RWPE2 (cell line): Measurements from ENCODE around the gene CARD19.
A peak's percentile ranks its signal among the peaks of the same experiment; 100 is the strongest.

Experiments
- ATAC-seq: fragments of 200-7000 bp; cut with Tn5 transposase; 3 replicates; pipeline ENCODE4 v1.9.1; 2021; ENCODE audit warnings: low read depth
- DNase-seq: peaks from one replicate; pipeline ENCODE4 v3.0.0-alpha.2; 2020; ENCODE audit warnings: low spot score
- H3K27ac ChIP-seq: fragments of 450-650 bp; 2 replicates; pipeline ENCODE4 v1.5.1; 2017; ENCODE audit warnings: mild to moderate bottlenecking; ENCODE audit not compliant: poor library complexity, severe bottlenecking
- H3K27me3 ChIP-seq: fragments of 250-450 bp; sonication (Bioruptor Pico); 2 replicates; pipeline ENCODE4 v1.5.1; 2021; ENCODE audit warnings: mild to moderate bottlenecking, moderate library complexity; ENCODE audit not compliant: insufficient read depth, poor library complexity, severe bottlenecking
- H3K36me3 ChIP-seq: fragments of 250-450 bp; sonication (Bioruptor Pico); 2 replicates; pipeline ENCODE4 v1.5.1; 2020; ENCODE audit warnings: low read depth, mild to moderate bottlenecking, moderate library complexity
- H3K4me1 ChIP-seq: fragments of 250-450 bp; sonication (Bioruptor Pico); 2 replicates; pipeline ENCODE4 v1.5.1; 2021; ENCODE audit warnings: mild to moderate bottlenecking, moderate library complexity; ENCODE audit not compliant: insufficient read depth, poor library complexity, severe bottlenecking
- H3K4me3 ChIP-seq: fragments of 250-450 bp; sonication (Bioruptor Pico); 2 replicates; pipeline ENCODE4 v1.5.1; 2021; ENCODE audit warnings: mild to moderate bottlenecking, moderate library complexity; ENCODE audit not compliant: severe bottlenecking
- H3K9me3 ChIP-seq: fragments of 250-450 bp; sonication (Bioruptor Pico); 2 replicates; pipeline ENCODE4 v1.5.1; 2021; ENCODE audit warnings: mild to moderate bottlenecking, moderate library complexity; ENCODE audit not compliant: severe bottlenecking
- TF ChIP-seq, protein P1 (sequence below): fragments of 450-650 bp; IDR thresholded peaks from one replicate; pipeline ENCODE4 v1.5.1; 2017; ENCODE audit warnings: mild to moderate bottlenecking, moderate library complexity; ENCODE audit not compliant: poor library complexity, severe bottlenecking

Gene CARD19

DNA sequence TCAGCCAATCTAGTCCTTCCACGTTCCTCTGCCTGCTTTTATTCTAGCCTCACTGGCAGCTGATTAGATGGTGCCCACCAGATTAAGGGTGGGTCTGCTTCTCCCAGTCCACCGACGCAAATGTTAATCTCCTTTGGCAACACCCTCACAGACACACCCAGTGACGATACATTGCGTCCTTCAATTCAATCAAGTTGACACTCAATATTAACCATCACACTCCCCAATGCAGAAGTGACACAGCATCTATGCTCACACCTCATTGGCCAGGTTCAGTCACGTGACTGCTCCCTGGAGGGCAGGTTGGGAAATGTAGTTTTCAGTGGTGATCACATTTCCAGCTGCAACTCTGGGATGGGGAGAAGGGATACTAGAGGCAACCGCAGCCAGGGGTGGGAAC, 24.6 kb upstream of the CARD19 start:
- DNase-seq (no peak), ATAC-seq (peak; percentile 23; the same call in 1 of the 3 replicates)
- no peaks in the 10 kb centered on the region for H3K9me3 ChIP-seq
- TF ChIP-seq, protein P1, sequence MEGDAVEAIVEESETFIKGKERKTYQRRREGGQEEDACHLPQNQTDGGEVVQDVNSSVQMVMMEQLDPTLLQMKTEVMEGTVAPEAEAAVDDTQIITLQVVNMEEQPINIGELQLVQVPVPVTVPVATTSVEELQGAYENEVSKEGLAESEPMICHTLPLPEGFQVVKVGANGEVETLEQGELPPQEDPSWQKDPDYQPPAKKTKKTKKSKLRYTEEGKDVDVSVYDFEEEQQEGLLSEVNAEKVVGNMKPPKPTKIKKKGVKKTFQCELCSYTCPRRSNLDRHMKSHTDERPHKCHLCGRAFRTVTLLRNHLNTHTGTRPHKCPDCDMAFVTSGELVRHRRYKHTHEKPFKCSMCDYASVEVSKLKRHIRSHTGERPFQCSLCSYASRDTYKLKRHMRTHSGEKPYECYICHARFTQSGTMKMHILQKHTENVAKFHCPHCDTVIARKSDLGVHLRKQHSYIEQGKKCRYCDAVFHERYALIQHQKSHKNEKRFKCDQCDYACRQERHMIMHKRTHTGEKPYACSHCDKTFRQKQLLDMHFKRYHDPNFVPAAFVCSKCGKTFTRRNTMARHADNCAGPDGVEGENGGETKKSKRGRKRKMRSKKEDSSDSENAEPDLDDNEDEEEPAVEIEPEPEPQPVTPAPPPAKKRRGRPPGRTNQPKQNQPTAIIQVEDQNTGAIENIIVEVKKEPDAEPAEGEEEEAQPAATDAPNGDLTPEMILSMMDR, result no peak
- peaks cover 3% of the 10 kb centered on the region for H3K27me3 ChIP-seq
- no peaks in the 10 kb centered on the region for H3K4me1 ChIP-seq
- H3K4me3 ChIP-seq, result no peak overlapping the region
- H3K36me3 ChIP-seq, result no peaks in the 10 kb centered on the region
- no peak overlapping the region for H3K27ac ChIP-seq

DNA sequence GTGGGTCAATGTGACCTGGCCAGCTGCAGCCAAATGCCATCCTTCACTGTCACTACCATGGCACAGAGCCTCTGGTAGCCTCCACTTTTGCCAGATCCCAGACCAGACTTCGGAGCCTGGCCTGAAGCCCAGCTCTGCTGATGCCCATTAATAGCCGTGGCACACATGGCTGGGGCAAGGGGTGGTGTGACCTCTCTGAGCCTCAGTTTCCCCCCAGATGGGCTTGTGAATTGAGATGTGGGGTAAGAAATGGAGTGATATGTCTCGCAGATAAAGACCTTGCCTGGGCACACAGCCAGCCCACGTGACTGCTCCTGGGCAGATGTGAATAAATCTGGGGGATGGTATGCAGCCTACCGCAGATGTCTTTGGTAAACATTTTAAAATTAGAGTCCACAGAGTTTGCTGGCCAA, 23.6 kb upstream of the CARD19 start:
- ATAC-seq, result no peak
- TF ChIP-seq, protein P1, result no peak
- no peaks in the 10 kb centered on the region for H3K9me3 ChIP-seq
- H3K27me3 ChIP-seq, result peaks cover 3% of the 10 kb centered on the region
- no peaks in the 10 kb centered on the region for H3K36me3 ChIP-seq
- H3K4me1 ChIP-seq, result no peaks in the 10 kb centered on the region
- DNase-seq, result no peak
- H3K27ac ChIP-seq, result no peak overlapping the region
- H3K4me3 ChIP-seq, result no peak overlapping the region

DNA sequence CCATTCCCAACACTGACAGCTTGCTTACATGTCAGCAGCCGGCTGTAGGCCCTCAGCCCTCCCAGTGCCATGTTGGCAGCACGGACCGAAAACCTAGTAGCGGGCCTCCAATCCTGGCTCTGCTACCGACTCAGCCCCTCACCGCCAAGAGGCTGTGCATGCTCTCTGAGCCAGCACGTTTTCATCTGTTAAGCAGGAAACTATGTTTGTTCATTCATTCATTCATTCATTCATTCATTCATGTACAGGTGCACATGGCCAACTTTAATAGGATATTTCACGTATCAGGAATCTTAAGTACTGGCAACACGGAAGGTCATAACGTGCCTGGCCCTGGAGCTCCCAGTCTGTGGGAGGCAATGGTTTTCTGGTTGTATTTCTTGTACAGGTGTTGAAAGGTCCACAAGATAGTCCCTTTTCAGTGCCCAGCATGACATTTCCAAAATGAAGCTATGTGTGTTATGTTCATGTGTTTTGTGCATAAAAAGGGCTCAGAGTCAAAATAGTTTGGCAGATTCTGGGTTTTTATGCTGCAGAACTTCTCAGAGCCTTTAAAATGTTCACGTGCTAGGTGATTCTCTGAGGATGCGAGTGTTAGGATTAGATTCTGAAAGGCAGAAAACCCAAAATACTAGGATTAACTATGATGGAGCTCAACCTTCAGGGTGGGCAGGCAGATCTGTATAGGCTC, 19.8 kb upstream of the CARD19 start:
- ATAC-seq (no peak), DNase-seq (no peak)
- Histone ChIP-seq H3K4me3 (no peak overlapping the region), H3K27ac (no peak overlapping the region), H3K27me3 (no peaks in the 10 kb centered on the region), H3K9me3 (no peaks in the 10 kb centered on the region), H3K36me3 (no peaks in the 10 kb centered on the region), H3K4me1 (no peaks in the 10 kb centered on the region)
- TF ChIP-seq, protein P1, result no peak

DNA sequence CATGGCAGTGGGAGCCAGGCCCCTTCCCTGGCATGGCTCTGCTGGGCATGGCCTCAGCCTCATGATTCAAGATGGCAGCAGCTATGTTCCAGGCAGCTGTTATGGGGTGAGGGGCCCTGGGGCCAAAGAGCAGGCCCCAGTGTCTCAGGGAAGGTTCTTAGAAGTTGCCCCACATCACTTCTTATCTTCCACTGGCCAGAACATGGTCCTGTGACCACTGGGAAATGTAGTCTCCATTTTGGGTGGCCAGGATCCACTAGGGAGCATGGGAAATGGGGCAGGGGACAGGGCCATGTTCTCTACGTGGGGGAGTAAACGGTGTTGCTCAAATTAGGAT, 19.3 kb upstream of the CARD19 start:
- TF ChIP-seq, protein P1, result no peak
- Histone ChIP-seq H3K27me3 (no peaks in the 10 kb centered on the region), H3K27ac (no peak overlapping the region), H3K9me3 (no peaks in the 10 kb centered on the region), H3K36me3 (no peaks in the 10 kb centered on the region), H3K4me3 (no peak overlapping the region), H3K4me1 (no peaks in the 10 kb centered on the region)
- no peak for DNase-seq
- ATAC-seq, result no peak

DNA sequence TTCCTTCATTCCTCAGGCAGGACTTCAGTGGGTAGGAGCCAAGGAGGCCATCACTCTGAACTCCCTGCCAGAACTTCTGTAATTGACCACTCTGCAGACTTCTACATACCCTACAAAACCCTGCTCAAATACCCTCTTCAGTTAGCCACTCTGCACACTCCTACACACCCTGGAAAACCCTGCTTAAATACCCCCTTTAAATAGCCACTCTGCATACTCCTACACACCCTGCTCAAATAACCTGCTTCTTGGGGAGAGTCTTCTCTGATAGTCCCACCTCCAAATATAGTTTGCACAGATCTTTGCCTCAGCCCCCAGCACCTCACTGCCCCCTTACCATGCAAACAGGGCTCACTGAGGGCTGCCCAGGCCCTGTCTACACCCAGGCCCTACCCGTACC, 18.6 kb upstream of the CARD19 start:
- Histone ChIP-seq H3K27ac (no peak overlapping the region), H3K4me3 (no peak overlapping the region), H3K36me3 (no peaks in the 10 kb centered on the region), H3K4me1 (no peaks in the 10 kb centered on the region), H3K27me3 (no peaks in the 10 kb centered on the region), H3K9me3 (no peaks in the 10 kb centered on the region)
- ATAC-seq (no peak), DNase-seq (no peak)
- TF ChIP-seq, protein P1, result no peak
